GM23338 (cell line): ENCODE results near the gene DGKE. TPM values are rescaled to one million over a fixed set of nuclear protein-coding genes. Genes with fewer than 3 reads are reported as not detected.

Experiments
- ATAC-seq: fragments of 200-7000 bp; cut with Tn5 transposase; 3 replicates; pipeline ENCODE4 v1.9.1; 2020
- DNase-seq: peaks from one replicate; pipeline ENCODE4 v3.0.0-alpha.2; 2015; ENCODE audit warnings: low spot score
- H2AFZ ChIP-seq: fragments of 200-600 bp; sonication (generic); 2 replicates; pipeline ENCODE4 v1.8.0; 2016; ENCODE audit warnings: antibody characterized with exemption, mild to moderate bottlenecking, moderate library complexity
- H3F3A ChIP-seq: fragments of 200-600 bp; sonication (generic); replicated peaks from 2 replicates; pipeline ENCODE4 v1.8.0; 2017; ENCODE audit warnings: antibody characterized with exemption, mixed run types, low read depth
- H3K27ac ChIP-seq: fragments of 200-600 bp; sonication (generic); 2 replicates; pipeline ENCODE4 v1.6.1; 2016; ENCODE audit warnings: low read depth
- H3K27me3 ChIP-seq: fragments of 200-600 bp; sonication (generic); 2 replicates; pipeline ENCODE4 v1.8.0; 2016; ENCODE audit warnings: mild to moderate bottlenecking, mixed run types, moderate library complexity; ENCODE audit not compliant: insufficient read depth
- H3K36me3 ChIP-seq: fragments of 200-600 bp; sonication (generic); 2 replicates; pipeline ENCODE4 v1.8.0; 2016; ENCODE audit warnings: mild to moderate bottlenecking; ENCODE audit not compliant: insufficient read depth
- H3K4me1 ChIP-seq: fragments of 200-600 bp; sonication (generic); 2 replicates; pipeline ENCODE4 v1.8.0; 2016; ENCODE audit warnings: mild to moderate bottlenecking, moderate library complexity; ENCODE audit not compliant: insufficient read depth
- H3K4me2 ChIP-seq: fragments of 200-600 bp; sonication (generic); 2 replicates; pipeline ENCODE4 v1.7.1; 2017; ENCODE audit warnings: mixed run types
- H3K4me3 ChIP-seq: fragments of 200-600 bp; sonication (generic); 2 replicates; pipeline ENCODE4 v1.6.1; 2016; ENCODE audit warnings: mixed run types
- H3K79me2 ChIP-seq: fragments of 200-600 bp; sonication (generic); replicated peaks from 2 replicates; pipeline ENCODE4 v1.8.0; 2017; ENCODE audit warnings: mild to moderate bottlenecking; ENCODE audit not compliant: insufficient read depth
- H3K9me2 ChIP-seq: fragments of 200-600 bp; sonication (generic); 2 replicates; pipeline ENCODE4 v1.8.0; 2017; ENCODE audit not compliant: insufficient read depth
- H4K20me1 ChIP-seq: fragments of 200-600 bp; sonication (generic); replicated peaks from 2 replicates; pipeline ENCODE4 v1.8.0; 2017; ENCODE audit warnings: mild to moderate bottlenecking; ENCODE audit not compliant: insufficient read depth
- H3K27ac Mint-ChIP-seq: 2 replicates; pipeline ENCODE4 v1.8.0; 2020; ENCODE audit warnings: inconsistent platforms, mild to moderate bottlenecking, moderate library complexity, mixed read lengths
- H3K27me3 Mint-ChIP-seq: 3 replicates; pipeline ENCODE4 v1.8.0; 2022; ENCODE audit warnings: low read depth, mild to moderate bottlenecking, moderate library complexity, mixed read lengths, inconsistent platforms; ENCODE audit not compliant: insufficient read depth, poor library complexity
- H3K36me3 Mint-ChIP-seq: 3 replicates; pipeline ENCODE4 v1.8.0; 2021; ENCODE audit warnings: low read depth, mild to moderate bottlenecking, inconsistent platforms, moderate library complexity, mixed read lengths
- H3K4me1 Mint-ChIP-seq: 3 replicates; pipeline ENCODE4 v1.8.0; 2020; ENCODE audit warnings: mild to moderate bottlenecking, inconsistent platforms, mixed read lengths
- H3K4me3 Mint-ChIP-seq: 3 replicates; pipeline ENCODE4 v1.8.0; 2021; ENCODE audit warnings: moderate library complexity, mild to moderate bottlenecking, inconsistent platforms, mixed read lengths
- H3K9me3 Mint-ChIP-seq: 3 replicates; pipeline ENCODE4 v1.8.0; 2020; ENCODE audit warnings: moderate library complexity, mild to moderate bottlenecking, inconsistent platforms, mixed read lengths
- EZH2phosphoT487 ChIP-seq: fragments of 200-600 bp; sonication (generic); IDR thresholded peaks from one replicate; pipeline ENCODE4 v1.8.1; 2018; ENCODE audit warnings: antibody characterized with exemption; ENCODE audit not compliant: unreplicated experiment
- JUNB ChIP-seq: IDR thresholded peaks from one replicate; pipeline ENCODE4 v1.6.1; 2016; ENCODE audit warnings: antibody characterized with exemption; ENCODE audit not compliant: unreplicated experiment
- STAT1 ChIP-seq: IDR thresholded peaks from one replicate; pipeline ENCODE4 v1.6.1; 2016; ENCODE audit warnings: antibody characterized with exemption; ENCODE audit not compliant: unreplicated experiment
- ZNF331 ChIP-seq: fragments of 250-450 bp; sonication (Bioruptor Pico); IDR thresholded peaks from 2 replicates; pipeline ENCODE4 v1.5.0; 2020; ENCODE audit warnings: low read depth, mild to moderate bottlenecking, moderate library complexity
- polyA plus RNA-seq: library from polyadenylated mRNA; unstranded; fragments of >200 nt; fragmentation: Nextera tagmentation; extraction: Ambion mirVana; gene quantifications from 2 replicates; pipeline ENCODE4 v1.2.1, GENCODE V29; 2016
- total RNA-seq: library from RNA; depleted of rRNA; stranded (reverse); fragments of >200 nt; shearing (Covaris generic); gene quantifications from 2 replicates; pipeline ENCODE4 v1.2.3, GENCODE V29; 2014
- TF ChIP-seq, protein P1 (sequence below), 2 experiments: fragments of 200-600 bp in 1 of 2; sonication (generic) in 1 of 2; conservative IDR thresholded peaks; 2 replicates each; pipeline versions ENCODE4 v1.5.1 to v1.6.1; 2016 to 2017; ENCODE audit warnings: antibody characterized with exemption in 2 of 2, low read depth in 2 of 2, mild to moderate bottlenecking in 2 of 2, moderate library complexity in 1 of 2
- TF ChIP-seq, protein P2 (sequence below): fragments of 250-450 bp; sonication (Bioruptor Pico); IDR thresholded peaks from 2 replicates; pipeline ENCODE4 v1.5.0; 2020; ENCODE audit warnings: mild to moderate bottlenecking, moderate library complexity

DGKE gene
- total and polyA plus RNA-seq, 2 experiments from 2014 or later = 3.9 to 10.1 TPM

DNA sequence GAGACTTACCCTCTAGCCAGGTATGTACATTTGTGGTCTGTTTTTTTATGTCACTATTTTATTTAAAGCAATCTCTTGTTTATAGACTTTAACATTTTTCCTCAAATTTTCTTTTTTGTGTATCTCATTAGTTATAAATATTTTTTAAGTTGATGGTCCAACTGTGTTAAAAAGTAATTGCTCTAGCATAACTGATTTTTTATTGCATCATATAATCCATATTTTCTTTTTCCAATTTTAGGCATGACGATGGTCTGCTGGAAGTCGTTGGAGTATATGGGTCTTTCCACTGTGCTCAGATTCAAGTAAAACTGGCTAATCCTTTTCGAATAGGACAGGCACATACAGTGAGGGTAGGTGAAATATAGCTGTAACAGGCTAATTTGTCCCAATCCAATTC, 27.9 kb downstream of the DGKE start:
- no peak for DNase-seq
- Mint-ChIP-seq H3K27me3 (no peaks in the 10 kb centered on the region), H3K9me3 (no peaks in the 10 kb centered on the region), H3K27ac (no peak overlapping the region), H3K4me3 (no peak overlapping the region), H3K36me3 (peaks cover 6% of the 10 kb centered on the region; the same call in 1 of the 3 replicates), H3K4me1 (peaks cover 8% of the 10 kb centered on the region)
- ATAC-seq = no peak
- TF ChIP-seq EZH2phosphoT487 (no peak), ZNF331 (CRISPR knock-in tag) (no peak), STAT1 (no peak), JUNB (no peak)
- Histone ChIP-seq H3K27ac (no peak overlapping the region), H3K36me3 (no peaks in the 10 kb centered on the region), H3K27me3 (no peaks in the 10 kb centered on the region), H3K79me2 (no peaks in the 10 kb centered on the region), H3K9me2 (no peaks in the 10 kb centered on the region), H4K20me1 (no peaks in the 10 kb centered on the region), H3F3A (no peaks in the 10 kb centered on the region), H2AFZ (no peak overlapping the region), H3K4me3 (no peak overlapping the region), H3K4me2 (no peak overlapping the region), H3K4me1 (no peaks in the 10 kb centered on the region)

DNA sequence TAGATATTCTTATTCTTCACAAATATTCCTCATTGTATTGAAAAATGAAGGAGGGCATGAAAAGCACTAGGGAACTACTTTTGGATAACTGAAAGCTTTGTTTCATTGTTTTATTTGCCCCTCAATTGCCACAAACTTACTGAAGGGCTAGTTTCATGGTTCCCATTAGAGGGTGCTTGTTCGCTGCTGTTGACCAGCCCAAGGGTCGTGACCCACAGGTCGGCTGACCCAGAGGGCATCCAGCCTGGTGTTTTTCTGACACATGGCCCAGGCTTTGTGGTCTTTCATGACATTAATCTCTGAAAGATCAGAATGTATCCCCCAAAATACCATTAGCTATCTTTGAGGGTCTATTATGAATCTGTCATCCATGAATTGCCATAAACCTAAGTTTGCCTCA, 30.0 kb downstream of the DGKE start:
- H3K4me3 Mint-ChIP-seq = no peak overlapping the region
- no peaks in the 10 kb centered on the region for H3K9me2 ChIP-seq
- H3F3A ChIP-seq = no peaks in the 10 kb centered on the region

More for the DNA sequence above, 30.0 kb downstream of the DGKE start:
- no peak overlapping the region for H3K4me3 ChIP-seq
- H3K36me3 ChIP-seq = no peaks in the 10 kb centered on the region
- H2AFZ ChIP-seq = no peak overlapping the region
- Mint-ChIP-seq H3K27ac (no peak overlapping the region), H3K4me1 (peaks cover 8% of the 10 kb centered on the region), H3K36me3 (0 out of 3 replicates have a peak, but pooled peaks cover 3% of the 10 kb centered on the region), H3K27me3 (no peaks in the 10 kb centered on the region), H3K9me3 (no peaks in the 10 kb centered on the region)
- H3K4me2 ChIP-seq = no peak overlapping the region
- no peaks in the 10 kb centered on the region for H3K79me2 ChIP-seq
- H3K27me3 ChIP-seq = no peaks in the 10 kb centered on the region
- DNase-seq (no peak), ATAC-seq (no peak)
- TF ChIP-seq, protein P1, sequence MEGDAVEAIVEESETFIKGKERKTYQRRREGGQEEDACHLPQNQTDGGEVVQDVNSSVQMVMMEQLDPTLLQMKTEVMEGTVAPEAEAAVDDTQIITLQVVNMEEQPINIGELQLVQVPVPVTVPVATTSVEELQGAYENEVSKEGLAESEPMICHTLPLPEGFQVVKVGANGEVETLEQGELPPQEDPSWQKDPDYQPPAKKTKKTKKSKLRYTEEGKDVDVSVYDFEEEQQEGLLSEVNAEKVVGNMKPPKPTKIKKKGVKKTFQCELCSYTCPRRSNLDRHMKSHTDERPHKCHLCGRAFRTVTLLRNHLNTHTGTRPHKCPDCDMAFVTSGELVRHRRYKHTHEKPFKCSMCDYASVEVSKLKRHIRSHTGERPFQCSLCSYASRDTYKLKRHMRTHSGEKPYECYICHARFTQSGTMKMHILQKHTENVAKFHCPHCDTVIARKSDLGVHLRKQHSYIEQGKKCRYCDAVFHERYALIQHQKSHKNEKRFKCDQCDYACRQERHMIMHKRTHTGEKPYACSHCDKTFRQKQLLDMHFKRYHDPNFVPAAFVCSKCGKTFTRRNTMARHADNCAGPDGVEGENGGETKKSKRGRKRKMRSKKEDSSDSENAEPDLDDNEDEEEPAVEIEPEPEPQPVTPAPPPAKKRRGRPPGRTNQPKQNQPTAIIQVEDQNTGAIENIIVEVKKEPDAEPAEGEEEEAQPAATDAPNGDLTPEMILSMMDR (conservative IDR thresholded peaks at IDR 0.05; ENCODE audit: low read depth in 2 of 2) = peak in 1 of 2 experiments; percentile 16; a peak in 1 of 4 replicates
- TF ChIP-seq, protein P2, sequence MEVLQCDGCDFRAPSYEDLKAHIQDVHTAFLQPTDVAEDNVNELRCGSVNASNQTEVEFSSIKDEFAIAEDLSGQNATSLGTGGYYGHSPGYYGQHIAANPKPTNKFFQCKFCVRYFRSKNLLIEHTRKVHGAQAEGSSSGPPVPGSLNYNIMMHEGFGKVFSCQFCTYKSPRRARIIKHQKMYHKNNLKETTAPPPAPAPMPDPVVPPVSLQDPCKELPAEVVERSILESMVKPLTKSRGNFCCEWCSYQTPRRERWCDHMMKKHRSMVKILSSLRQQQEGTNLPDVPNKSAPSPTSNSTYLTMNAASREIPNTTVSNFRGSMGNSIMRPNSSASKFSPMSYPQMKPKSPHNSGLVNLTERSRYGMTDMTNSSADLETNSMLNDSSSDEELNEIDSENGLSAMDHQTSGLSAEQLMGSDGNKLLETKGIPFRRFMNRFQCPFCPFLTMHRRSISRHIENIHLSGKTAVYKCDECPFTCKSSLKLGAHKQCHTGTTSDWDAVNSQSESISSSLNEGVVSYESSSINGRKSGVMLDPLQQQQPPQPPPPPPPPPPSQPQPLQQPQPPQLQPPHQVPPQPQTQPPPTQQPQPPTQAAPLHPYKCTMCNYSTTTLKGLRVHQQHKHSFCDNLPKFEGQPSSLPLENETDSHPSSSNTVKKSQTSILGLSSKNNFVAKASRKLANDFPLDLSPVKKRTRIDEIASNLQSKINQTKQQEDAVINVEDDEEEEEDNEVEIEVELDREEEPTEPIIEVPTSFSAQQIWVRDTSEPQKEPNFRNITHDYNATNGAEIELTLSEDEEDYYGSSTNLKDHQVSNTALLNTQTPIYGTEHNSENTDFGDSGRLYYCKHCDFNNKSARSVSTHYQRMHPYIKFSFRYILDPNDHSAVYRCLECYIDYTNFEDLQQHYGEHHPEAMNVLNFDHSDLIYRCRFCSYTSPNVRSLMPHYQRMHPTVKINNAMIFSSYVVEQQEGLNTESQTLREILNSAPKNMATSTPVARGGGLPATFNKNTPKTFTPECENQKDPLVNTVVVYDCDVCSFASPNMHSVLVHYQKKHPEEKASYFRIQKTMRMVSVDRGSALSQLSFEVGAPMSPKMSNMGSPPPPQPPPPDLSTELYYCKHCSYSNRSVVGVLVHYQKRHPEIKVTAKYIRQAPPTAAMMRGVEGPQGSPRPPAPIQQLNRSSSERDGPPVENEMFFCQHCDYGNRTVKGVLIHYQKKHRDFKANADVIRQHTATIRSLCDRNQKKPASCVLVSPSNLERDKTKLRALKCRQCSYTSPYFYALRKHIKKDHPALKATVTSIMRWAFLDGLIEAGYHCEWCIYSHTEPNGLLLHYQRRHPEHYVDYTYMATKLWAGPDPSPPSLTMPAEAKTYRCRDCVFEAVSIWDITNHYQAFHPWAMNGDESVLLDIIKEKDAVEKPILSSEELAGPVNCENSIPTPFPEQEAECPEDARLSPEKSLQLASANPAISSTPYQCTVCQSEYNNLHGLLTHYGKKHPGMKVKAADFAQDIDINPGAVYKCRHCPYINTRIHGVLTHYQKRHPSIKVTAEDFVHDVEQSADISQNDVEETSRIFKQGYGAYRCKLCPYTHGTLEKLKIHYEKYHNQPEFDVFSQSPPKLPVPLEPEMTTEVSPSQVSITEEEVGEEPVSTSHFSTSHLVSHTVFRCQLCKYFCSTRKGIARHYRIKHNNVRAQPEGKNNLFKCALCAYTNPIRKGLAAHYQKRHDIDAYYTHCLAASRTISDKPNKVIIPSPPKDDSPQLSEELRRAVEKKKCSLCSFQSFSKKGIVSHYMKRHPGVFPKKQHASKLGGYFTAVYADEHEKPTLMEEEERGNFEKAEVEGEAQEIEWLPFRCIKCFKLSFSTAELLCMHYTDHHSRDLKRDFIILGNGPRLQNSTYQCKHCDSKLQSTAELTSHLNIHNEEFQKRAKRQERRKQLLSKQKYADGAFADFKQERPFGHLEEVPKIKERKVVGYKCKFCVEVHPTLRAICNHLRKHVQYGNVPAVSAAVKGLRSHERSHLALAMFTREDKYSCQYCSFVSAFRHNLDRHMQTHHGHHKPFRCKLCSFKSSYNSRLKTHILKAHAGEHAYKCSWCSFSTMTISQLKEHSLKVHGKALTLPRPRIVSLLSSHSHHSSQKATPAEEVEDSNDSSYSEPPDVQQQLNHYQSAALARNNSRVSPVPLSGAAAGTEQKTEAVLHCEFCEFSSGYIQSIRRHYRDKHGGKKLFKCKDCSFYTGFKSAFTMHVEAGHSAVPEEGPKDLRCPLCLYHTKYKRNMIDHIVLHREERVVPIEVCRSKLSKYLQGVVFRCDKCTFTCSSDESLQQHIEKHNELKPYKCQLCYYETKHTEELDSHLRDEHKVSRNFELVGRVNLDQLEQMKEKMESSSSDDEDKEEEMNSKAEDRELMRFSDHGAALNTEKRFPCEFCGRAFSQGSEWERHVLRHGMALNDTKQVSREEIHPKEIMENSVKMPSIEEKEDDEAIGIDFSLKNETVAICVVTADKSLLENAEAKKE = no peak
- H3K27ac ChIP-seq = no peak overlapping the region
- no peaks in the 10 kb centered on the region for H4K20me1 ChIP-seq
- no peaks in the 10 kb centered on the region for H3K4me1 ChIP-seq
